ENCODE data around the gene LAX1. TPM values are rescaled to one million over a fixed set of nuclear protein-coding genes. Genes with fewer than 3 reads are reported as not detected.

The LAX1 gene
- polyA plus RNA-seq, 2 donors, result 0.14 to 0.16 TPM

GRCh38 chr1:203797948-203798655 is 33.1 kb downstream of the LAX1 start:
- peaks cover 0 to 3% of the 10 kb centered on the region in 2 donors for H3K4me1 ChIP-seq (ENCODE audit: control insufficient read depth in 2 of 2, insufficient read depth in 2 of 2, low read length in 1 of 2)
- peak overlapping the region in 1 of 2 donors; percentile 4 for H3K4me3 ChIP-seq (ENCODE audit: low read depth in 1 of 2, low read length in 2 of 2)

GRCh38 chr1:203799157-203799556 is 34.2 kb downstream of the LAX1 start:
- H3K9me3 ChIP-seq (ENCODE audit: control insufficient read depth in 2 of 2, insufficient read depth in 1 of 2, low read depth in 1 of 2, low read length in 1 of 2), result no peaks in the 10 kb centered on the region
- WGBS, 2 donors, result 73 to 88% methylated on average over 4 of the region's 4 CpGs
- H3K36me3 ChIP-seq (ENCODE audit: control insufficient read depth in 2 of 2, insufficient read depth in 2 of 2, low read length in 1 of 2), result no peaks in the 10 kb centered on the region
- no peak overlapping the region for H3K4me3 ChIP-seq (ENCODE audit: low read depth in 1 of 2, low read length in 2 of 2)
- H3K4me1 ChIP-seq (ENCODE audit: control insufficient read depth in 2 of 2, insufficient read depth in 2 of 2, low read length in 1 of 2), result peaks cover 0 to 3% of the 10 kb centered on the region in 2 donors
- no peaks in the 10 kb centered on the region for H3K27me3 ChIP-seq (ENCODE audit: control insufficient read depth in 1 of 2, insufficient read depth in 2 of 2, low read length in 2 of 2)
- H3K27ac ChIP-seq (ENCODE audit: low read depth in 2 of 2, low read length in 1 of 2), result no peak overlapping the region

More at GRCh38 chr1:203797948-203798655, 33.1 kb downstream of the LAX1 start:
- Histone ChIP-seq H3K36me3 (ENCODE audit: control insufficient read depth in 2 of 2, insufficient read depth in 2 of 2, low read length in 1 of 2) (no peaks in the 10 kb centered on the region), H3K27ac (ENCODE audit: low read depth in 2 of 2, low read length in 1 of 2) (no peak overlapping the region), H3K9me3 (ENCODE audit: control insufficient read depth in 2 of 2, insufficient read depth in 1 of 2, low read depth in 1 of 2, low read length in 1 of 2) (no peaks in the 10 kb centered on the region), H3K27me3 (ENCODE audit: control insufficient read depth in 1 of 2, insufficient read depth in 2 of 2, low read length in 2 of 2) (no peaks in the 10 kb centered on the region)
- WGBS, 2 donors, result 57 to 67% methylated on average over 6 of the region's 6 CpGs

GRCh38 chr1:203799971-203800370 is 35.0 kb downstream of the LAX1 start:
- Histone ChIP-seq H3K36me3 (ENCODE audit: control insufficient read depth in 2 of 2, insufficient read depth in 2 of 2, low read length in 1 of 2) (no peaks in the 10 kb centered on the region), H3K27ac (ENCODE audit: low read depth in 2 of 2, low read length in 1 of 2) (no peak overlapping the region), H3K9me3 (ENCODE audit: control insufficient read depth in 2 of 2, insufficient read depth in 1 of 2, low read depth in 1 of 2, low read length in 1 of 2) (no peaks in the 10 kb centered on the region), H3K4me3 (ENCODE audit: low read depth in 1 of 2, low read length in 2 of 2) (no peak overlapping the region), H3K4me1 (ENCODE audit: control insufficient read depth in 2 of 2, insufficient read depth in 2 of 2, low read length in 1 of 2) (peaks cover 0 to 3% of the 10 kb centered on the region in 2 donors), H3K27me3 (ENCODE audit: control insufficient read depth in 1 of 2, insufficient read depth in 2 of 2, low read length in 2 of 2) (no peaks in the 10 kb centered on the region)
- WGBS, 2 donors, result 53 to 62% methylated on average over 1 of the region's 1 CpG

- Histone ChIP-seq H3K27ac (ENCODE audit: low read depth in 2 of 2, low read length in 1 of 2) (no peak overlapping the region), H3K9me3 (ENCODE audit: control insufficient read depth in 2 of 2, insufficient read depth in 1 of 2, low read depth in 1 of 2, low read length in 1 of 2) (no peaks in the 10 kb centered on the region), H3K4me3 (ENCODE audit: low read depth in 1 of 2, low read length in 2 of 2) (no peak overlapping the region), H3K36me3 (ENCODE audit: control insufficient read depth in 2 of 2, insufficient read depth in 2 of 2, low read length in 1 of 2) (no peaks in the 10 kb centered on the region), H3K4me1 (ENCODE audit: control insufficient read depth in 2 of 2, insufficient read depth in 2 of 2, low read length in 1 of 2) (no peaks in the 10 kb centered on the region), H3K27me3 (ENCODE audit: control insufficient read depth in 1 of 2, insufficient read depth in 2 of 2, low read length in 2 of 2) (no peaks in the 10 kb centered on the region)
- 98% methylated on average over 7 of the region's 7 CpGs for WGBS, 2 donors
Observed at GRCh38 chr1:203805689-203806088, 40.7 kb downstream of the LAX1 start.

- Histone ChIP-seq H3K4me1 (ENCODE audit: control insufficient read depth in 2 of 2, insufficient read depth in 2 of 2, low read length in 1 of 2) (no peaks in the 10 kb centered on the region), H3K36me3 (ENCODE audit: control insufficient read depth in 2 of 2, insufficient read depth in 2 of 2, low read length in 1 of 2) (no peaks in the 10 kb centered on the region), H3K9me3 (ENCODE audit: control insufficient read depth in 2 of 2, insufficient read depth in 1 of 2, low read depth in 1 of 2, low read length in 1 of 2) (no peaks in the 10 kb centered on the region), H3K27ac (ENCODE audit: low read depth in 2 of 2, low read length in 1 of 2) (no peak overlapping the region), H3K27me3 (ENCODE audit: control insufficient read depth in 1 of 2, insufficient read depth in 2 of 2, low read length in 2 of 2) (no peaks in the 10 kb centered on the region), H3K4me3 (ENCODE audit: low read depth in 1 of 2, low read length in 2 of 2) (no peak overlapping the region)
- 66 to 80% methylated on average over 2 of the region's 2 CpGs for WGBS, 2 donors
Observed at GRCh38 chr1:203807196-203807595, 42.2 kb downstream of the LAX1 start.

- no peak overlapping the region for H3K27ac ChIP-seq (ENCODE audit: low read depth in 2 of 2, low read length in 1 of 2)
- H3K36me3 ChIP-seq (ENCODE audit: control insufficient read depth in 2 of 2, insufficient read depth in 2 of 2, low read length in 1 of 2), result peaks cover 0 to 4% of the 10 kb centered on the region in 2 donors
- H3K9me3 ChIP-seq (ENCODE audit: control insufficient read depth in 2 of 2, insufficient read depth in 1 of 2, low read depth in 1 of 2, low read length in 1 of 2), result no peaks in the 10 kb centered on the region
- 96 to 98% methylated on average over 2 of the region's 2 CpGs for WGBS, 2 donors
- no peak overlapping the region for H3K4me3 ChIP-seq (ENCODE audit: low read depth in 1 of 2, low read length in 2 of 2)
- H3K27me3 ChIP-seq (ENCODE audit: control insufficient read depth in 1 of 2, insufficient read depth in 2 of 2, low read length in 2 of 2), result no peaks in the 10 kb centered on the region
- H3K4me1 ChIP-seq (ENCODE audit: control insufficient read depth in 2 of 2, insufficient read depth in 2 of 2, low read length in 1 of 2), result no peaks in the 10 kb centered on the region
Observed at GRCh38 chr1:203813581-203814341, 48.8 kb downstream of the LAX1 start.

GRCh38 chr1:203818399-203818798 is 53.4 kb downstream of the LAX1 start:
- WGBS, 2 donors, result 93 to 94% methylated on average over 6 of the region's 6 CpGs
- Histone ChIP-seq H3K36me3 (ENCODE audit: control insufficient read depth in 2 of 2, insufficient read depth in 2 of 2, low read length in 1 of 2) (peaks cover 8 to 29% of the 10 kb centered on the region in 2 donors), H3K9me3 (ENCODE audit: control insufficient read depth in 2 of 2, insufficient read depth in 1 of 2, low read depth in 1 of 2, low read length in 1 of 2) (no peaks in the 10 kb centered on the region), H3K4me1 (ENCODE audit: control insufficient read depth in 2 of 2, insufficient read depth in 2 of 2, low read length in 1 of 2) (peaks cover 0 to 2% of the 10 kb centered on the region in 2 donors), H3K27me3 (ENCODE audit: control insufficient read depth in 1 of 2, insufficient read depth in 2 of 2, low read length in 2 of 2) (no peaks in the 10 kb centered on the region), H3K27ac (ENCODE audit: low read depth in 2 of 2, low read length in 1 of 2) (no peak overlapping the region), H3K4me3 (ENCODE audit: low read depth in 1 of 2, low read length in 2 of 2) (no peak overlapping the region)

- Histone ChIP-seq H3K4me3 (ENCODE audit: low read depth in 1 of 2, low read length in 2 of 2) (no peak overlapping the region), H3K4me1 (ENCODE audit: control insufficient read depth in 2 of 2, insufficient read depth in 2 of 2, low read length in 1 of 2) (peaks cover 0 to 2% of the 10 kb centered on the region in 2 donors), H3K27me3 (ENCODE audit: control insufficient read depth in 1 of 2, insufficient read depth in 2 of 2, low read length in 2 of 2) (no peaks in the 10 kb centered on the region), H3K9me3 (ENCODE audit: control insufficient read depth in 2 of 2, insufficient read depth in 1 of 2, low read depth in 1 of 2, low read length in 1 of 2) (no peaks in the 10 kb centered on the region), H3K27ac (ENCODE audit: low read depth in 2 of 2, low read length in 1 of 2) (no peak overlapping the region), H3K36me3 (ENCODE audit: control insufficient read depth in 2 of 2, insufficient read depth in 2 of 2, low read length in 1 of 2) (peaks cover 8 to 29% of the 10 kb centered on the region in 2 donors)
- WGBS, 2 donors, result 85 to 90% methylated on average over 1 of the region's 1 CpG
Observed at GRCh38 chr1:203823306-203823705, 58.3 kb downstream of the LAX1 start.
